HG02943 (cell line): Measurements from ENCODE around the gene NDST4.

Experiments used
- ATAC-seq: cut with Tn5 transposase; IDR thresholded peaks from one replicate; pipeline ENCODE4 v1.9.1; 2021; ENCODE audit warnings: mild to moderate bottlenecking, low read depth, moderate library complexity; ENCODE audit not compliant: unreplicated experiment

The NDST4 gene

GRCh38 chr4:114921191-114921590 is 192.2 kb downstream of the NDST4 start:
- no peak for ATAC-seq

GRCh38 chr4:114911111-114911510 is 202.3 kb downstream of the NDST4 start:
- ATAC-seq: no peak

- no peak for ATAC-seq
Measured at GRCh38 chr4:114907568-114907967, 205.9 kb downstream of the NDST4 start.

GRCh38 chr4:114905017-114905416 is 208.4 kb downstream of the NDST4 start:
- no peak for ATAC-seq

- no peak for ATAC-seq
Measured at GRCh38 chr4:114900934-114901333, 212.5 kb downstream of the NDST4 start.

GRCh38 chr4:114890773-114891172 is 222.6 kb downstream of the NDST4 start:
- no peak for ATAC-seq

GRCh38 chr4:114886761-114887160 is 226.7 kb downstream of the NDST4 start:
- ATAC-seq: no peak

GRCh38 chr4:114883641-114884040 is 229.8 kb downstream of the NDST4 start:
- no peak for ATAC-seq

GRCh38 chr4:114879916-114880669 is 233.3 kb downstream of the NDST4 start:
- no peak for ATAC-seq

- no peak for ATAC-seq
Measured at GRCh38 chr4:114875630-114876029, 237.8 kb downstream of the NDST4 start.

GRCh38 chr4:114874321-114874720 is 239.1 kb downstream of the NDST4 start:
- ATAC-seq: no peak

GRCh38 chr4:114870987-114871386 is 242.4 kb downstream of the NDST4 start:
- ATAC-seq: no peak

GRCh38 chr4:114866901-114867670 is 246.3 kb downstream of the NDST4 start:
- no peak for ATAC-seq

GRCh38 chr4:114864060-114864459 is 249.4 kb downstream of the NDST4 start:
- no peak for ATAC-seq

- ATAC-seq: no peak
Measured at GRCh38 chr4:114860786-114861185, 252.6 kb downstream of the NDST4 start.

- no peak for ATAC-seq
Measured at GRCh38 chr4:114857831-114858230, 255.6 kb downstream of the NDST4 start.

GRCh38 chr4:114839986-114840385 is 273.4 kb downstream of the NDST4 start:
- ATAC-seq: no peak

- ATAC-seq: no peak
Measured at GRCh38 chr4:114830628-114831027, 282.8 kb downstream of the NDST4 start.

GRCh38 chr4:114827651-114828050 is 285.8 kb downstream of the NDST4 start:
- ATAC-seq: no peak

- ATAC-seq: no peak
Measured at GRCh38 chr4:114815760-114816159, 297.7 kb downstream of the NDST4 start.

- ATAC-seq: no peak
Measured at GRCh38 chr4:114813961-114814360, 299.5 kb downstream of the NDST4 start.
